ENCODE data around the gene ADIPOR2. TPM values are rescaled to one million over a fixed set of nuclear protein-coding genes. Genes with fewer than 3 reads are reported as not detected.

ADIPOR2 gene
- total RNA-seq, 1 experiment from 2014 or later = 45.3 TPM

DNA sequence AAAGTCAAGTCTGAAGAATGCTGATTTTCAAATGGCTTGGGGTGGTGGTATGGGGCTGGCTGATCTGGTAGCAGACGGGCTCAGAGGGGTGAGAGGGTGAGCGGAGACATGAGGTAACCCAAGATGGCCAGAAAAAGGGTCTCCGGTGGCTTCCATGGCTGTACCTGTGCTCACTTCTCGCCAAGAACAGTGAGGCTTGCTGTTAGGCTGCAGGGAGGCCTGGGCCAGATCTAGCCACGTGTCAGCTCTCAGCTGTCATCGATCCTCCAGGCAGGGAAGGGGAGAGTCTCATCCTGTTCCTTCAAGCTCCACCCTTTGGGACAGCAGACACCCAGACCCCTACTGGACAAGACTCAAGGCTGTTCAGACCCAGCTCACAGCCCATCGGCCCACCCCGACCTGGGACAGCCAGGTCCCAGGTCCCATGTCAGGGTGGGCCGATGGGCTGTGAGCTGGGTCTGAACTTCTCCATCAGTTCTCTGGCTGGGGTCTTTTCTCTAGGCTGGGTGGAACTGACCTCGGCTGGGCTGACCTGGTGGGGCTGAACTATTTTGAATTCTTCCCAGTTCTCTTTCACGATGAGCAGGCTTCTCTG, 138.5 kb downstream of the ADIPOR2 start:
- H2BK120ac ChIP-seq (ENCODE audit: low read depth, low read length, poor library complexity, severe bottlenecking) = no peak overlapping the region
- no peaks in the 10 kb centered on the region for H3K79me1 ChIP-seq (ENCODE audit: insufficient read depth, low read depth, low read length, poor library complexity, severe bottlenecking)
- TF ChIP-seq, protein P1, sequence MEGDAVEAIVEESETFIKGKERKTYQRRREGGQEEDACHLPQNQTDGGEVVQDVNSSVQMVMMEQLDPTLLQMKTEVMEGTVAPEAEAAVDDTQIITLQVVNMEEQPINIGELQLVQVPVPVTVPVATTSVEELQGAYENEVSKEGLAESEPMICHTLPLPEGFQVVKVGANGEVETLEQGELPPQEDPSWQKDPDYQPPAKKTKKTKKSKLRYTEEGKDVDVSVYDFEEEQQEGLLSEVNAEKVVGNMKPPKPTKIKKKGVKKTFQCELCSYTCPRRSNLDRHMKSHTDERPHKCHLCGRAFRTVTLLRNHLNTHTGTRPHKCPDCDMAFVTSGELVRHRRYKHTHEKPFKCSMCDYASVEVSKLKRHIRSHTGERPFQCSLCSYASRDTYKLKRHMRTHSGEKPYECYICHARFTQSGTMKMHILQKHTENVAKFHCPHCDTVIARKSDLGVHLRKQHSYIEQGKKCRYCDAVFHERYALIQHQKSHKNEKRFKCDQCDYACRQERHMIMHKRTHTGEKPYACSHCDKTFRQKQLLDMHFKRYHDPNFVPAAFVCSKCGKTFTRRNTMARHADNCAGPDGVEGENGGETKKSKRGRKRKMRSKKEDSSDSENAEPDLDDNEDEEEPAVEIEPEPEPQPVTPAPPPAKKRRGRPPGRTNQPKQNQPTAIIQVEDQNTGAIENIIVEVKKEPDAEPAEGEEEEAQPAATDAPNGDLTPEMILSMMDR (conservative IDR thresholded peaks at IDR 0.05) = no peak
- no peak overlapping the region for H4K8ac ChIP-seq (replicated peaks; ENCODE audit: insufficient read length, low read depth, low read length)
- no peak overlapping the region for H3T11ph ChIP-seq (ENCODE audit: low read length)
- no peak overlapping the region for H2BK15ac ChIP-seq (ENCODE audit: low read depth, low read length)
- H3K36me3 Mint-ChIP-seq (ENCODE audit: insufficient read depth in 1 of 3, low read depth in 3 of 3) = no peaks in the 10 kb centered on the region
- H3K27me3 ChIP-seq (ENCODE audit: insufficient read depth, low read length) = no peaks in the 10 kb centered on the region
- no peaks in the 10 kb centered on the region for H3K9me3 Mint-ChIP-seq
- H2AK5ac ChIP-seq (ENCODE audit: insufficient read length, low read length) = no peak overlapping the region
- H3K4me1 Mint-ChIP-seq = peaks cover 7 to 38% of the 10 kb centered on the region in 2 experiments
- no peak overlapping the region for H3K4ac ChIP-seq (ENCODE audit: low read depth, low read length)
- no peak overlapping the region for H2BK12ac ChIP-seq (ENCODE audit: insufficient read length, low read depth, low read length)
- H4K20me1 ChIP-seq (ENCODE audit: control insufficient read depth, insufficient read depth, insufficient read length) = no peaks in the 10 kb centered on the region
- H2AFZ ChIP-seq (ENCODE audit: low read length) = no peak overlapping the region
- WGBS (ENCODE audit: extremely low coverage, insufficient read length, low lambda C conversion rate) = no CpG with 5 or more reads among the region's 11 CpGs
- H3K18ac ChIP-seq (ENCODE audit: insufficient read length, low read depth, low read length) = no peak overlapping the region
- H3K4me1 ChIP-seq (ENCODE audit: insufficient read depth, low read length) = no peaks in the 10 kb centered on the region
- no peak overlapping the region for H4K91ac ChIP-seq (ENCODE audit: insufficient read length, low read depth, low read length)
- DNase-seq = no peak
- H3K56ac ChIP-seq (ENCODE audit: insufficient read length, low read depth, low read length) = no peak overlapping the region
- no peak overlapping the region for H3K14ac ChIP-seq (ENCODE audit: insufficient read depth, low read length)
- no peak overlapping the region for H3K9ac ChIP-seq (ENCODE audit: extremely low read depth, insufficient read length, low read length)
- H3K9me3 ChIP-seq (ENCODE audit: control insufficient read depth, low read depth, low read length) = no peaks in the 10 kb centered on the region
- no peaks in the 10 kb centered on the region for H3K79me2 ChIP-seq (ENCODE audit: insufficient read depth, low read length)
- no peak overlapping the region for H3K4me3 Mint-ChIP-seq
- peak overlapping the region in 1 of 3 experiments; percentile 79; a peak in 2 of 7 replicates for H3K27ac Mint-ChIP-seq
- no peak overlapping the region for H3K4me2 ChIP-seq (ENCODE audit: insufficient read depth, insufficient read length, low read length)
- H2BK5ac ChIP-seq (ENCODE audit: insufficient read length, low read length) = no peak overlapping the region
- peaks cover 40% of the 10 kb centered on the region for H3K27me3 Mint-ChIP-seq (ENCODE audit: low read depth)
- no peak overlapping the region for H4K5ac ChIP-seq (ENCODE audit: insufficient read length, low read depth, low read length)
- no peak overlapping the region for H3K23ac ChIP-seq (ENCODE audit: insufficient read length, low read depth, low read length)
- no peak overlapping the region for H3K27ac ChIP-seq (ENCODE audit: insufficient read length, low read depth, low read length)
- no peak overlapping the region for H2BK20ac ChIP-seq (ENCODE audit: low read depth, low read length, poor library complexity, severe bottlenecking)
- no peaks in the 10 kb centered on the region for H3K23me2 ChIP-seq (ENCODE audit: insufficient read length, low read depth, low read length, poor library complexity, severe bottlenecking)
